Measurements from ENCODE around the gene PYGL. TPM values are rescaled to one million over a fixed set of nuclear protein-coding genes. Genes with fewer than 3 reads are reported as not detected.
"Not testable (repeated sequence)": the region's sequence is repeated elsewhere in the genome, so short reads cannot be mapped to it uniquely, and the experiment has no call there.

PYGL gene
- polyA plus RNA-seq, 3 donors = 18.4 to 20.1 (median 19.0) TPM

- DNase-seq (ENCODE audit: extremely low read depth in 1 of 11, low read depth in 9 of 11, low spot score in 4 of 11) = no peak
Measured at GRCh38 chr14:50897658-50898175, 46.6 kb downstream of the PYGL start.

GRCh38 chr14:50897005-50897404 is 47.3 kb downstream of the PYGL start:
- not testable (repeated sequence) for DNase-seq (ENCODE audit: extremely low read depth in 1 of 11, low read depth in 9 of 11, low spot score in 4 of 11)

- not testable (repeated sequence) for DNase-seq (ENCODE audit: extremely low read depth in 1 of 11, low read depth in 9 of 11, low spot score in 4 of 11)
Measured at GRCh38 chr14:50896421-50896820, 47.9 kb downstream of the PYGL start.

DNA sequence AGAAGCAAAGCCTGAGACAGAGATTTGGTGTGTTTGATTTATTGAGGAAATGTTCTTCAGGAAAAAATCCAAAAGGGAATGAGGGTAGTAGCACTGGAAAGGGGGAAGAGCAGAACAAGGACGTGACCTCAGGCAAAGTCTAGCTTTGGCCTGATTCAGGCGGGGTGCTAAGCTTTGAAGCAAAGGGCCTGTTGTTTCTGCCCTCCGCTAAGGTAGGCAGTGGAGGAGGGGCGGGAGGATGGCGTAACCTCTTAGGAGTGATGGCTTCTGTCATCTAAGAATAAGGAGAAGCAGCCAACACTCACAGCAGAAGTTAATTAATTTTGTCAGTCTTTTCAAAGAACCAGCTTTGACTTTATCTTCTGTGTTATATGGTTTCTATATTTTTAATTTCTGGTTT is 52.0 kb downstream of the PYGL start:
- no peak for DNase-seq (ENCODE audit: extremely low read depth in 1 of 11, low read depth in 9 of 11, low spot score in 4 of 11)

- DNase-seq (ENCODE audit: extremely low read depth in 1 of 11, low read depth in 9 of 11, low spot score in 4 of 11) = no peak
Measured at GRCh38 chr14:50887476-50887875, 56.8 kb downstream of the PYGL start.

DNA sequence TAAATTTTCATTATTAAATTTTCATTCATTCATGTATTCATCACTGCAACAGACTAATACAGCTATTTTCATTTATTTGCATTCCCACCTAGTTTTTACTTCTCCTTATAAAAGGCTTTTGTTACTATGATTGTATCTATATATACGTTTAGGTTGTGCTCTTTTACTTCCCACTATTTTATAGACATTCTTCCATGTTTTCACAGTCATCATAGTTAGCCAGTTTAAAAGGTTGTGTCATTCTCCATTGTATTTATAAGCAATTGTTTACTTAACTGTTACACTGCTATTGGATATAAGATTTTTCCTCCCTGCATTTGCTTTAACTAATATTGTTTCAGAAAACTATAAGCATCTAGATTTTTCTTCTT is 60.5 kb downstream of the PYGL start:
- no peak for DNase-seq (ENCODE audit: extremely low read depth in 1 of 11, low read depth in 9 of 11, low spot score in 4 of 11)

- no peak for DNase-seq (ENCODE audit: extremely low read depth in 1 of 11, low read depth in 9 of 11, low spot score in 4 of 11)
Measured at GRCh38 chr14:50882932-50883826, 61.1 kb downstream of the PYGL start.

DNA sequence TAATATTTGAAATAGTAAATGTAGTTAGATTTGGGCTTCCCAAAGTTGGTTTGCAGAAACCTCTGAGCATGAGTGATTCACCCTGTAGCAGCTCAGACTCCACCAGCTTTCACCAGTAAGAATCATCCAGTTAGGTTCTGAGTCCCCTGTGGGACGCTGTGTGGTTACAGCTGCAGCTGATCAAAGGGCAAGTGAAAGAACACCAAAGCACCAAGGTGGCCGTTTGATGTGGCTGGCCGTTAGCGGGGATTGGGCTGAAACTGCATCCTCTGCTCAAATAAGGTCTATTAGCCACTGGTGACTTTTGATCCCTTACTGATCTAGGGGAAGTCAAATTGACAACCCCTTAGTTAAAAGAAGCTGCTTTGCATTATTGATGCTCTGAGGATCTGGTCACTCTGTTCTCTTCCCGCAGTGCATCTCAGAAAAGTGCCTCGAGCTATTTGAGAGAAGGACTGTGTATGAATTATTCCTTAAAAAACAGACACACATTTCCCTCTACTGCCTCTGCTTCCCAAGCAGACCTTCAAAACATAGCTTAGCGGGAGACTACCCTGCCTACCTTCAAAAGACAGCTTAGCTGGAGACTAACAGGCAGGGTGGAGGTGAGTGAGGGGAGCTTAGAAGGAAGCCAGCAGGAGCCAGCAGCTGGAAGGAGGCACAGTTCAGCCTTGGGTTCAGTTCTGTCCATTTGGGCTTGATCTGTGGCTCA is 68.8 kb downstream of the PYGL start:
- no peak for DNase-seq (ENCODE audit: extremely low read depth in 1 of 11, low read depth in 9 of 11, low spot score in 4 of 11)

- DNase-seq (ENCODE audit: extremely low read depth in 1 of 11, low read depth in 9 of 11, low spot score in 4 of 11) = no peak
Measured at GRCh38 chr14:50874757-50875156, 69.5 kb downstream of the PYGL start.

DNA sequence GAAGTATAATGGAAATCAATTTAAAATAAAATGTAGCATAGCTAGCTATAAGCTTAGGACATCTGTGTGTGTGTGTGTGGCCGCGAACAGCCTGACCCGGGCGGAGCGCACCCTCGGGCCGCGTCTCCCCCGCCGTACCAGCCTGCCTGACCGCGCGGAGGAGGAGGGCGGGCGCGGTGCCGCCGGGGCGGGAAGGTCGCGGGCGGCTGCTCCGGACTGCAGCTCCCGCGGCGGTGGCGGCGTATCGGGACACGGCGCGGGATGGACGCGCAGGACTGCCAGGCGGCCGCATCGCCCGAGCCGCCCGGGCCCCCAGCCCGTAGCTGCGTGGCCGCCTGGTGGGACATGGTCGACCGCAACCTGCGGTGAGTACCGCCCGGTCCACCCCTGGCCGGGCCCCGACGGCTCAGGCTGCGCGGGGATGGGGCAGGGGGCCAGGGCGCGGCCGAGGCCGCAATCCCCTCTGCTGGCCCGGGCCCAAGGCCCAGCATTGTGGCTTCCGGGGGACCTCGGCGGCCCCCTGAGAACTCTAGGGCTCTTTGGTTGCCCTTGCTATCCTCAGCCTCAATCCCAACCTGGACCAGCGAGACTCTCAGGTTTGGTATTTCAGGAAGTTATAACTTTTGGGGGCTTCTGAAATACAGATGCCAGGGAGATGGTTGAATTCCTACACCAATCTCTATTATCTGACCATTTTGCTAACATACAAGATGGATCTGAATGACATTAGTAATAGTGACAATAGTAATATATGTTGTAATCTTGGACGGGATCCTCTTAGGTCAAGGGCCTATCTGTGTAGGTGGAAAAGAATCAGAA is 72.2 kb downstream of the PYGL start, which contains the start of gene ABHD12B:
ABHD12B (plus strand) TSS at position 140 of the 819 bp plus-strand sequence; CDS start at position 262, 122 bp downstream.
- peak in 4 of 11 donors; percentile 8 to 13 (median 12) for DNase-seq (ENCODE audit: extremely low read depth in 1 of 11, low read depth in 9 of 11, low spot score in 4 of 11)

DNA sequence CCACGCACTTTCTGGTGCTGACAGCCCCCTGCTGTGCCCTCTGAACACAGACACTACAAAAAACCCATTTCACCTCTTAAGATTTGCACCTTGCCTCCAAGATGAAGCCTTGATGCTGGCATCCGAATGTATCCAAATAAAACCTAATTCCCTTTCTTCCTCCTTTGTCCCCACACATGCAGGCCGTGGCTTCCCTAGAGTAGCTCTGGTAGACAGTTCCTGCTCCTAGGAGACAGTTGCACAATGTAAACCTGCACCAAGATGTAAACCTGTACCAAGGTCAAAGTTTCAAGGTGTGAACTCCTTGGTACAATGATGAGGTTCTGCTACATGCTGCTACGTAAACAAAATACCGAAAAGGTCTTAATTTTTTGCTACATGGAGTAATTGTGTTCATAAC is 73.1 kb downstream of the PYGL start:
- DNase-seq (ENCODE audit: extremely low read depth in 1 of 11, low read depth in 9 of 11, low spot score in 4 of 11) = no peak

- no peak for DNase-seq (ENCODE audit: extremely low read depth in 1 of 11, low read depth in 9 of 11, low spot score in 4 of 11)
Measured at GRCh38 chr14:50865391-50866076, 78.7 kb downstream of the PYGL start.

GRCh38 chr14:50864946-50865345 is 79.3 kb downstream of the PYGL start:
- no peak for DNase-seq (ENCODE audit: extremely low read depth in 1 of 11, low read depth in 9 of 11, low spot score in 4 of 11)

DNA sequence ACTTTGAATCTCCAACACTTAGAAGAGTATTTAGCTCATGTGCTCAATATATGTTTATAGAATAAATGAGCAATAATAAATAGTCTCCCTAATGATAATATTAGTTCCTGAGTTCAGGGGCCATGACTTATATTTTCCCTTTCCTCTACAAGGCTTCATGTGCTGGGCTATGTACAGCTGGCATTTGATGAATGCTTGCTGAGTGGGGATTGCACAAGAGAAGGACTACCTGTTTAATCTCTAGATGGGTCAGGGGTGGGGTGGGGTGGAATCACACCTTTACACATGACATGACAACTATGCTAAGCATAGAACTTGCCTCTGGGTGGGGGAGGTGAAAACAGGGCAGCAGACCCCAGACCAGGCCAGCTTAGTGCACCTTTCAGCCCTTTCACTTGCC is 80.0 kb downstream of the PYGL start:
- no peak for DNase-seq (ENCODE audit: extremely low read depth in 1 of 11, low read depth in 9 of 11, low spot score in 4 of 11)

- DNase-seq (ENCODE audit: extremely low read depth in 1 of 11, low read depth in 9 of 11, low spot score in 4 of 11) = no peak
Measured at GRCh38 chr14:50862036-50862570, 82.2 kb downstream of the PYGL start.

- peak; percentile 53 to 84 (median 71) for DNase-seq (ENCODE audit: extremely low read depth in 1 of 11, low read depth in 9 of 11, low spot score in 4 of 11)
Measured at GRCh38 chr14:50860478-50861086, 83.7 kb downstream of the PYGL start.

- DNase-seq (ENCODE audit: extremely low read depth in 1 of 11, low read depth in 9 of 11, low spot score in 4 of 11) = peak in 2 of 11 donors; percentile 9 to 29
Measured at GRCh38 chr14:50859296-50859624, 85.0 kb downstream of the PYGL start.

DNA sequence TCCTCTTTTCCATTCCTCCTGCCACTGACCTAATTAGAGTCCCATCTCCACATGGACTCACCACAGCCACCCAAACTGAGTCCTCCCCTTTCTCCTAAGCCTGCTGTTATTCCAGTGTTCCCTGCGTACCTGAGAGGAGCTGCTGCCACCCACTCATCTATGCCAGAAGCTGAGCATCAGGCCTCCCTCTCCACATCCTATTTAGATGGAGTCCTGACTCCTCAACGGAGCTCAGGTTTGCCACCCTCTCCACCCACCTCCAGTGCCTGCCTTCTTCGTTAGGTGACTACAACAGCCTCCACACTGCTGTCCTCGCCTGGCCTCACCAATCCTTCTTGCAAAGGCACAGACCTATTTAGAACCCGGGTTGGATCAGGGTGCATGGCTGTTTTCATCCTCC is 87.6 kb downstream of the PYGL start:
- DNase-seq (ENCODE audit: extremely low read depth in 1 of 11, low read depth in 9 of 11, low spot score in 4 of 11) = no peak

Measured in renal cortex interstitium (tissue), 11 donors.